Fibroblast of skin of back (primary cell): ENCODE data around the gene CD46.

Experiments used
- DNase-seq: peaks from one replicate; pipeline ENCODE4 v3.0.0-alpha.2; 2013

Gene CD46

GRCh38 chr1:207798847-207799246 is 47.0 kb downstream of the CD46 start:
- peak; percentile 52 for DNase-seq

GRCh38 chr1:207799989-207800648 is 48.3 kb downstream of the CD46 start:
- no peak for DNase-seq

- DNase-seq, result no peak
Measured at GRCh38 chr1:207801819-207802218, 50.0 kb downstream of the CD46 start.

- DNase-seq, result no peak
Measured at GRCh38 chr1:207803678-207804077, 51.8 kb downstream of the CD46 start.

GRCh38 chr1:207804721-207805468 is 53.0 kb downstream of the CD46 start:
- DNase-seq, result no peak

- peak; percentile 92 for DNase-seq
Measured at GRCh38 chr1:207805841-207806421, 54.1 kb downstream of the CD46 start.

GRCh38 chr1:207806531-207807325 is 54.9 kb downstream of the CD46 start:
- DNase-seq, result no peak

GRCh38 chr1:207807326-207807689 is 55.5 kb downstream of the CD46 start:
- no peak for DNase-seq

GRCh38 chr1:207807690-207808321 is 56.0 kb downstream of the CD46 start:
- no peak for DNase-seq

- DNase-seq, result no peak
Measured at GRCh38 chr1:207808322-207808705, 56.5 kb downstream of the CD46 start.

- DNase-seq, result no peak
Measured at GRCh38 chr1:207808911-207809555, 57.2 kb downstream of the CD46 start.

GRCh38 chr1:207810173-207810572 is 58.3 kb downstream of the CD46 start:
- peak; percentile 68 for DNase-seq

GRCh38 chr1:207810606-207811295 is 58.9 kb downstream of the CD46 start:
- no peak for DNase-seq

GRCh38 chr1:207811319-207811718 is 59.5 kb downstream of the CD46 start:
- no peak for DNase-seq

- DNase-seq, result no peak
Measured at GRCh38 chr1:207811920-207812720, 60.3 kb downstream of the CD46 start.

- no peak for DNase-seq
Measured at GRCh38 chr1:207812778-207813511, 61.1 kb downstream of the CD46 start.

- DNase-seq, result no peak
Measured at GRCh38 chr1:207813512-207813881, 61.6 kb downstream of the CD46 start.

GRCh38 chr1:207813946-207814345 is 62.1 kb downstream of the CD46 start:
- DNase-seq, result no peak

- DNase-seq, result no peak
Measured at GRCh38 chr1:207814469-207814868, 62.6 kb downstream of the CD46 start.

GRCh38 chr1:207815466-207815865 is 63.6 kb downstream of the CD46 start:
- DNase-seq, result no peak
